HepG2 (cell line): ENCODE results near the gene ANKRD11. TPM values are rescaled to one million over a fixed set of nuclear protein-coding genes. Genes with fewer than 3 reads are reported as not detected.

Source experiments
- DMAP1 ChIP-seq: IDR thresholded peaks from 2 replicates; pipeline ENCODE4 v1.6.1; 2016
- ETV6 ChIP-seq: sonication (generic); formaldehyde crosslinking; conservative IDR thresholded peaks from 2 replicates; pipeline ENCODE4 v1.4.0; 2020; ENCODE audit warnings: missing genetic modification reagents
- HDAC2 ChIP-seq: sonication (generic); formaldehyde crosslinking; IDR thresholded peaks from 2 replicates; pipeline ENCODE4 v1.4.0; 2020; ENCODE audit warnings: missing genetic modification reagents
- IRF1 ChIP-seq: sonication (generic); formaldehyde crosslinking; IDR thresholded peaks from 2 replicates; pipeline ENCODE4 v1.4.0; 2020; ENCODE audit warnings: low read depth, mild to moderate bottlenecking, missing genetic modification reagents
- MXD3 ChIP-seq: IDR thresholded peaks from 2 replicates; pipeline ENCODE4 v1.6.1; 2016; ENCODE audit warnings: mild to moderate bottlenecking, missing biosample characterization, missing genetic modification reagents
- MYC ChIP-seq: sonication (generic); formaldehyde crosslinking; IDR thresholded peaks from 2 replicates; pipeline ENCODE4 v1.9.0; 2021; ENCODE audit warnings: missing genetic modification reagents, borderline replicate concordance
- RBM22 ChIP-seq: fragments of 200-400 bp; formaldehyde crosslinking; optimal IDR thresholded peaks from 2 replicates; pipeline ENCODE3; 2017; ENCODE audit warnings: mild to moderate bottlenecking, low read length, moderate library complexity
- TOPORS ChIP-seq: sonication (generic); formaldehyde crosslinking; IDR thresholded peaks from 2 replicates; pipeline ENCODE4 v1.8.0; 2023; ENCODE audit warnings: mild to moderate bottlenecking, missing genetic modification reagents
- ZBTB40 ChIP-seq, 2 experiments: fragments of 450-650 bp in 1 of 2; sonication (generic) in 1 of 2; formaldehyde crosslinking in 1 of 2; IDR thresholded peaks; 2 replicates each; pipeline versions ENCODE4 v1.6.1 to v1.8.0; 2016 to 2022; ENCODE audit warnings: antibody characterized with exemption in 1 of 2, mild to moderate bottlenecking in 1 of 2, missing genetic modification reagents in 1 of 2
- ZNF224 ChIP-seq: sonication (generic); formaldehyde crosslinking; IDR thresholded peaks from 2 replicates; pipeline ENCODE4 v1.5.0; 2020; ENCODE audit warnings: mild to moderate bottlenecking, missing genetic modification reagents
- ZNF264 ChIP-seq: sonication (generic); formaldehyde crosslinking; IDR thresholded peaks from 2 replicates; pipeline ENCODE4 v1.4.0; 2020; ENCODE audit warnings: missing genetic modification reagents
- ZNF335 ChIP-seq: sonication (generic); formaldehyde crosslinking; IDR thresholded peaks from 2 replicates; pipeline ENCODE4 v1.4.0; 2020; ENCODE audit warnings: missing genetic modification reagents
- ZNF501 ChIP-seq: sonication (generic); formaldehyde crosslinking; IDR thresholded peaks from 2 replicates; pipeline ENCODE4 v1.5.1; 2020; ENCODE audit warnings: mild to moderate bottlenecking, moderate library complexity, missing genetic modification reagents
- ZNF572 ChIP-seq: sonication (generic); formaldehyde crosslinking; IDR thresholded peaks from 2 replicates; pipeline ENCODE4 v1.5.1; 2020; ENCODE audit warnings: mild to moderate bottlenecking, missing genetic modification reagents
- ZNF687 ChIP-seq: sonication (generic); formaldehyde crosslinking; IDR thresholded peaks from 2 replicates; pipeline ENCODE4 v1.5.1; 2020; ENCODE audit warnings: mild to moderate bottlenecking, missing genetic modification reagents, moderate library complexity
- ZNF891 ChIP-seq: sonication (generic); formaldehyde crosslinking; IDR thresholded peaks from 2 replicates; pipeline ENCODE4 v1.5.0; 2020; ENCODE audit warnings: mild to moderate bottlenecking, missing genetic modification reagents
- polyA plus RNA-seq, 8 experiments: library from polyadenylated mRNA; depleted of rRNA in 3 of 8; stranded (reverse) in 7 of 8; unstranded in 1 of 8; fragments of >200 nt; fragmentation: Illumina TruSeq in 4 of 8; extraction: Trizol in 4 of 8; gene quantifications; 2 replicates each; pipeline versions ENCODE4 v1.2.1 to v1.2.3, GENCODE V29; 2011 to 2016; ENCODE audit warnings: low read depth in 4 of 8, missing spikeins in 1 of 8, mixed read lengths in 1 of 8; ENCODE audit not compliant: insufficient read depth in 1 of 8
- total RNA-seq, 5 experiments: library from RNA; depleted of rRNA; stranded (reverse); fragments of >200 nt; fragmentation: Illumina TruSeq; extraction: Trizol; gene quantifications; 2 replicates each; pipeline ENCODE4 v1.2.3, GENCODE V29; 2016; ENCODE audit warnings: low read depth in 1 of 5

Gene ANKRD11
- total and polyA plus RNA-seq, 2 of the 13 experiments (the other 11 are each of a cell fraction or from before 2014, with no cell fraction given): 21.4 to 38.4 TPM

- TF ChIP-seq ZNF264: no peak
- no peak for TF ChIP-seq ZNF335 (CRISPR knock-in tag)
- no peak for TF ChIP-seq ZBTB40 (IDR thresholded peaks at IDR 0.05)
- TF ChIP-seq ZBTB40 (CRISPR knock-in tag; IDR thresholded peaks at IDR 0.05): 0 out of 2 replicates have a peak, but pooled peaks have one; percentile 21
- TF ChIP-seq ETV6 (CRISPR knock-in tag): no peak
- no peak for TF ChIP-seq MXD3 (CRISPR knock-in tag)
- TF ChIP-seq ZNF891 (CRISPR knock-in tag): 0 out of 2 replicates have a peak, but pooled peaks have one; percentile 33
- TF ChIP-seq ZNF687 (CRISPR knock-in tag): peak; percentile 50
- peak; percentile 24; the same call in 1 of the 2 replicates for TF ChIP-seq ZNF501
- 0 out of 2 replicates have a peak, but pooled peaks have one; percentile 19 for TF ChIP-seq ZNF224 (CRISPR knock-in tag)
- no peak for TF ChIP-seq HDAC2
- TF ChIP-seq RBM22: peak; percentile 82
- TF ChIP-seq DMAP1 (CRISPR knock-in tag): no peak
- TF ChIP-seq IRF1: no peak
- TF ChIP-seq ZNF572: 0 out of 2 replicates have a peak, but pooled peaks have one; percentile 59
- TF ChIP-seq TOPORS (CRISPR knock-in tag): no peak
- 0 out of 2 replicates have a peak, but pooled peaks have one; percentile 20 for TF ChIP-seq MYC
Observed at GRCh38 chr16:89337965-89338364, 152.4 kb downstream of the ANKRD11 start (continued).
